HepG2 (cell line): ENCODE results near the gene MYCBPAP. TPM values are rescaled to one million over a fixed set of nuclear protein-coding genes. Genes with fewer than 3 reads are reported as not detected.

Experiments used
- ATAC-seq: fragments of 200-7000 bp; cut with Tn5 transposase; 3 replicates; pipeline ENCODE4 v1.9.1; 2020; ENCODE audit warnings: mild to moderate bottlenecking, moderate library complexity
- BruUV-seq: library from RNA; stranded (reverse); fragments of 400-500 nt; replicated peaks from 2 replicates; lab custom pipeline; 2021; lab: Mats Ljungman, UMichigan
- CTCF ChIA-PET: fragments of 300-600 bp; formaldehyde crosslinking; extraction: SDS; loops from one replicate; lab custom pipeline; 2021; ENCODE audit warnings: low total read pairs, inconsistent platforms, low intra/inter-chr PET ratio; lab: Yijun Ruan, JAX
- POLR2A ChIA-PET: fragments of 350-600 bp; sonication (Branson Sonifier 250); formaldehyde crosslinking; loops from one replicate; lab custom pipeline; 2020; ENCODE audit warnings: antibody characterized with exemption, inconsistent platforms; lab: Yijun Ruan, JAX
- DNase-seq: peaks from one replicate; pipeline ENCODE4 v3.0.0-alpha.2; 2015; ENCODE audit warnings: low spot score
- FAIRE-seq: peaks from 3 replicates; lab custom pipeline; 2011; peaks lifted over from hg19 to GRCh38; lab: Jason Lieb, UNC
- H2AFZ ChIP-seq: one replicate; pipeline ENCODE4 v1.6.1; 2011; ENCODE audit warnings: low read length, inconsistent platforms
- H3K27ac ChIP-seq: fragments of 300-600 bp; 3 replicates; pipeline ENCODE4 v1.8.0; 2011; ENCODE audit warnings: mixed run types, mild to moderate bottlenecking, mixed read lengths, low read length, inconsistent platforms; ENCODE audit not compliant: insufficient read depth; ENCODE audit errors: extremely low read length
- H3K27me3 ChIP-seq, 2 experiments: fragments of 200-600 bp in 1 of 2; 2 replicates in 1 of 2; 3 replicates in 1 of 2; pipeline versions ENCODE4 v1.6.0 to v1.8.0; 2011; ENCODE audit warnings: low read length in 2 of 2, mild to moderate bottlenecking in 2 of 2, moderate library complexity in 2 of 2, inconsistent platforms in 1 of 2; ENCODE audit not compliant: insufficient read depth in 2 of 2, control insufficient read depth in 1 of 2
- H3K36me3 ChIP-seq, 2 experiments: fragments of 200-600 bp in 1 of 2; replicated peaks in 1 of 2; 2 replicates in 1 of 2; 3 replicates in 1 of 2; pipeline versions ENCODE4 v1.5.1 to v1.8.0; 2011; ENCODE audit warnings: low read length in 2 of 2, inconsistent platforms in 1 of 2; ENCODE audit not compliant: insufficient read depth in 2 of 2, control insufficient read depth in 1 of 2
- H3K4me1 ChIP-seq: 2 replicates; pipeline ENCODE4 v1.5.1; 2012; ENCODE audit warnings: low read length, inconsistent platforms; ENCODE audit not compliant: insufficient read depth
- H3K4me2 ChIP-seq: 2 replicates; pipeline ENCODE4 v1.6.0; 2011; ENCODE audit warnings: low read depth, low read length, inconsistent platforms
- H3K4me3 ChIP-seq, 3 experiments: fragments of 200-600 bp in 1 of 3; sonication (generic), shearing (Covaris generic) in 1 of 3; replicated peaks in 1 of 3; 2 replicates each; pipeline ENCODE4 v1.5.1; 2011 to 2016; ENCODE audit warnings: low read length in 3 of 3, inconsistent platforms in 2 of 3, low read depth in 2 of 3, mild to moderate bottlenecking in 2 of 3, control low read depth in 1 of 3, mixed read lengths in 1 of 3; ENCODE audit not compliant: insufficient read depth in 1 of 3
- H3K79me2 ChIP-seq: one replicate; pipeline ENCODE4 v1.6.1; 2011; ENCODE audit warnings: low read length, inconsistent platforms; ENCODE audit not compliant: insufficient read depth
- H3K9ac ChIP-seq: 2 replicates; pipeline ENCODE4 v1.6.0; 2011; ENCODE audit warnings: mild to moderate bottlenecking, low read depth, low read length, inconsistent platforms; ENCODE audit not compliant: insufficient read depth
- H3K9me3 ChIP-seq: 2 replicates; pipeline ENCODE4 v1.5.1; 2012; ENCODE audit warnings: mild to moderate bottlenecking, low read length
- H4K20me1 ChIP-seq: 2 replicates; pipeline ENCODE4 v1.6.0; 2011; ENCODE audit warnings: inconsistent platforms, mild to moderate bottlenecking, low read length, moderate library complexity; ENCODE audit not compliant: insufficient read depth
- AGO2 ChIP-seq: fragments of 200-400 bp; formaldehyde crosslinking; optimal IDR thresholded peaks from 2 replicates; pipeline ENCODE3; 2017; ENCODE audit warnings: mild to moderate bottlenecking, low read depth, low read length, moderate library complexity
- ISX ChIP-seq: sonication (generic); formaldehyde crosslinking; conservative IDR thresholded peaks from 2 replicates; pipeline ENCODE4 v1.5.0; 2020; ENCODE audit warnings: missing genetic modification reagents
- POLR2A ChIP-seq, 2 experiments: IDR thresholded peaks; 2 replicates each; pipeline ENCODE4 v1.6.1; 2011; ENCODE audit warnings: low read depth in 2 of 2, low read length in 2 of 2, mild to moderate bottlenecking in 1 of 2, moderate library complexity in 1 of 2; ENCODE audit not compliant: insufficient read depth in 1 of 2
- PTBP1 ChIP-seq: fragments of 200-400 bp; formaldehyde crosslinking; IDR thresholded peaks from 2 replicates; pipeline ENCODE4 v1.6.1; 2018; ENCODE audit warnings: low read length, low read depth; ENCODE audit not compliant: poor library complexity, severe bottlenecking
- WGBS: methylation state at CpG from one replicate; pipeline ENCODE4 v1.1.6; 2017; ENCODE audit warnings: low lambda C conversion rate; 5-methylcytosine and 5-hydroxymethylcytosine counted together
- in situ Hi-C: cut with HindIII; loops from 2 replicates; pipeline ENCODE4 v1.10.0; 2017; ENCODE audit warnings: low pct_unique_long_range_greater_than_20kb; ENCODE audit not compliant: extremely low pct_ligation_motif_present
- intact Hi-C: fragments of 100-400 bp; cut with micrococcal nuclease; formaldehyde crosslinking; loops from one replicate; pipeline ENCODE4 v1.10.0; 2022; ENCODE audit not compliant: unreplicated experiment
- polyA plus RNA-seq, 8 experiments: library from polyadenylated mRNA; depleted of rRNA in 3 of 8; stranded (reverse) in 7 of 8; unstranded in 1 of 8; fragments of >200 nt; fragmentation: Illumina TruSeq in 4 of 8; extraction: Trizol in 4 of 8; gene quantifications; 2 replicates each; pipeline versions ENCODE4 v1.2.1 to v1.2.3, GENCODE V29; 2011 to 2016; ENCODE audit warnings: low read depth in 4 of 8, missing spikeins in 1 of 8, mixed read lengths in 1 of 8; ENCODE audit not compliant: insufficient read depth in 1 of 8
- total RNA-seq, 5 experiments: library from RNA; depleted of rRNA; stranded (reverse); fragments of >200 nt; fragmentation: Illumina TruSeq; extraction: Trizol; gene quantifications; 2 replicates each; pipeline ENCODE4 v1.2.3, GENCODE V29; 2016; ENCODE audit warnings: low read depth in 1 of 5
- TF ChIP-seq, protein P1 (sequence below): IDR thresholded peaks from 2 replicates; pipeline ENCODE4 v1.6.1; 2016

MYCBPAP gene
- total and polyA plus RNA-seq, 2 of the 13 experiments (the other 11 are each of a cell fraction or from before 2014, with no cell fraction given): 0.22 to 0.24 TPM

GRCh38 chr17:50483266-50483665, 25.0 kb upstream of the MYCBPAP start:
- POLR2A ChIA-PET: interaction anchor here (0.7 to 1.1 kb wide), 3 partner anchors 59 to 86 kb away, joined by 3 to 5 read pairs (median 3); partner anchors contain the start of gene LRRC59
- Histone ChIP-seq H4K20me1 (peaks cover 4% of the 10 kb centered on the region; the same call in 1 of the 2 replicates), H3K4me2 (no peak overlapping the region)
- TF ChIP-seq, protein P1, sequence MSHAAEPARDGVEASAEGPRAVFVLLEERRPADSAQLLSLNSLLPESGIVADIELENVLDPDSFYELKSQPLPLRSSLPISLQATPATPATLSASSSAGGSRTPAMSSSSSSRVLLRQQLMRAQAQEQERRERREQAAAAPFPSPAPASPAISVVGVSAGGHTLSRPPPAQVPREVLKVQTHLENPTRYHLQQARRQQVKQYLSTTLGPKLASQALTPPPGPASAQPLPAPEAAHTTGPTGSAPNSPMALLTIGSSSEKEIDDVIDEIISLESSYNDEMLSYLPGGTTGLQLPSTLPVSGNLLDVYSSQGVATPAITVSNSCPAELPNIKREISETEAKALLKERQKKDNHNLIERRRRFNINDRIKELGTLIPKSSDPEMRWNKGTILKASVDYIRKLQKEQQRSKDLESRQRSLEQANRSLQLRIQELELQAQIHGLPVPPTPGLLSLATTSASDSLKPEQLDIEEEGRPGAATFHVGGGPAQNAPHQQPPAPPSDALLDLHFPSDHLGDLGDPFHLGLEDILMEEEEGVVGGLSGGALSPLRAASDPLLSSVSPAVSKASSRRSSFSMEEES (CRISPR knock-in tag): no peak
- no peak for TF ChIP-seq ISX
- TF ChIP-seq, all 625 proteins: peak for 0
- Histone ChIP-seq H3K36me3 (peaks cover 9 to 19% of the 10 kb centered on the region in 2 experiments; a peak in 4 of 5 replicates), H2AFZ (no peak overlapping the region), H3K9me3 (no peaks in the 10 kb centered on the region), H3K9ac (no peak overlapping the region), H3K27me3 (no peaks in the 10 kb centered on the region), H3K79me2 (peaks cover 3% of the 10 kb centered on the region), H3K27ac (no peak overlapping the region), H3K4me1 (peaks cover 20% of the 10 kb centered on the region), H3K4me3 (no peak overlapping the region)
- BruUV-seq: no TSS peak
- CTCF ChIA-PET: interaction anchor here (1.3 to 2.8 kb wide), 5 partner anchors 18 to 145 kb away, joined by 4 to 16 read pairs (median 7); partner anchors contain the start of gene LRRC59
- in situ Hi-C loops: loop anchor here (5.0 kb wide), 2 partner anchors 144 to 214 kb away; no protein-coding TSS in a partner anchor
- FAIRE-seq (no peak), ATAC-seq (no peak), DNase-seq (no peak)
- intact Hi-C loops: no loop called here
- WGBS: 90% methylated on average over 2 of the region's 5 CpGs

GRCh38 chr17:50484386-50485155, 23.7 kb upstream of the MYCBPAP start:
- no TSS peak for BruUV-seq
- Histone ChIP-seq H3K9me3 (no peaks in the 10 kb centered on the region), H3K36me3 (peaks cover 9 to 19% of the 10 kb centered on the region in 2 experiments; a peak in 4 of 5 replicates), H3K79me2 (peaks cover 3% of the 10 kb centered on the region), H4K20me1 (peaks cover 4% of the 10 kb centered on the region; the same call in 1 of the 2 replicates), H3K27me3 (no peaks in the 10 kb centered on the region), H3K4me1 (peaks cover 15% of the 10 kb centered on the region), H3K9ac (no peak overlapping the region), H2AFZ (no peak overlapping the region), H3K4me2 (no peak overlapping the region), H3K27ac (no peak overlapping the region), H3K4me3 (no peak overlapping the region)
- CTCF ChIA-PET: no interaction called here
- DNase-seq: no peak
- in situ Hi-C loops (loop anchor here (5.0 kb wide), 2 partner anchors 143 to 213 kb away; no protein-coding TSS in a partner anchor), intact Hi-C loops (no loop called here)
- no peak for ATAC-seq
- POLR2A ChIA-PET: interaction anchor here (0.6 to 1.1 kb wide), 2 partner anchors 58 to 144 kb away, joined by 3 read pairs; no protein-coding TSS in a partner anchor
- FAIRE-seq: no peak
- WGBS: 97% methylated on average over 11 of the region's 11 CpGs
- TF ChIP-seq PTBP1 (no peak), AGO2 (peak; percentile 31), POLR2A (IDR thresholded peaks at IDR 0.05; ENCODE audit: insufficient read depth in 1 of 2, low read depth in 2 of 2, low read length in 2 of 2) (0 out of 4 replicates have a peak, but pooled peaks of 1 of the 2 experiments have one; percentile 21)
